H1 (cell line): ENCODE data around the gene DZIP1L.
"Not testable (repeated sequence)": the region's sequence is repeated elsewhere in the genome, so short reads cannot be mapped to it uniquely, and the experiment has no call there.

Source experiments
- PHF8 ChIP-seq: fragments of 200-600 bp; sonication (generic); conservative IDR thresholded peaks from 2 replicates; pipeline ENCODE4 v1.7.1; 2012; ENCODE audit warnings: low read depth, mild to moderate bottlenecking, inconsistent platforms, low read length, moderate library complexity
- POLR2A ChIP-seq, 2 experiments: IDR thresholded peaks; 1 replicate in 1 of 2; 2 replicates in 1 of 2; pipeline ENCODE4 v1.6.1; 2011; ENCODE audit warnings: low read depth in 2 of 2, low read length in 2 of 2, mild to moderate bottlenecking in 2 of 2; ENCODE audit errors: control extremely low read depth in 1 of 2
- POLR2AphosphoS5 ChIP-seq: IDR thresholded peaks from 2 replicates; pipeline ENCODE4 v1.6.1; 2011; ENCODE audit warnings: low read depth, low read length
- YY1 ChIP-seq: IDR thresholded peaks from 2 replicates; pipeline ENCODE4 v1.6.1; 2011; ENCODE audit warnings: low read depth, mild to moderate bottlenecking, low read length
- TF ChIP-seq, protein P1 (sequence below): IDR thresholded peaks from 2 replicates; pipeline ENCODE4 v1.6.1; 2012; ENCODE audit warnings: low read length, inconsistent platforms

DNA sequence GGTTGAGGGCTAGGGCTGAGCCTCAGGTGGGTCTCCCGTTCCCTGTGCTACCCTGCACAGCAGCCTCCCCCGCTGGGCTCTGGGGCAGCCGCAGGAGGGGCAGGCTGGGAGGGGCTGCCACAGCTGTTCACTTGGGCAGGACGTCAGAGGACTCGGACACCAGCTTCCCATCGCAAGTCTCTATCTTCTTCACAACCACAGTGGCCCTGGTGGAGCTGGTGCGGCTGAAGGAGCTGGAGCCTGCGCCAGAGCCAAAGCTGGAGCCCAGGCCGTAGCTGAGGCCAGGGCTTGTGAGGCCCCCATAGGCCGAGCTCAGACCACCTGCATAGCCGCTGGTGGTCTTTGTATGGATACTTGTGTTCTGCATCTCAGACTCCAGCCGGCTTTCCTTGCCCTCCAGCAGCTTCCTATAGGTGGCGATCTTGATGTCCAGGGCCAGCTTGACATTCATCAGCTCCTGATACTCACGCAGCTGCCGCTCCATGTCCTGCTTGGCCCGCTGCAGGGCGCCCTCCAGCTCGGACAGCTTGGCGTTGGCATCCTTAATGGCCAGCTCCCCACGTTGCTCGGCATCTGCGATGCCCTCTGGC lies 14.0 kb downstream of the DZIP1L start:
- TF ChIP-seq, protein P1, sequence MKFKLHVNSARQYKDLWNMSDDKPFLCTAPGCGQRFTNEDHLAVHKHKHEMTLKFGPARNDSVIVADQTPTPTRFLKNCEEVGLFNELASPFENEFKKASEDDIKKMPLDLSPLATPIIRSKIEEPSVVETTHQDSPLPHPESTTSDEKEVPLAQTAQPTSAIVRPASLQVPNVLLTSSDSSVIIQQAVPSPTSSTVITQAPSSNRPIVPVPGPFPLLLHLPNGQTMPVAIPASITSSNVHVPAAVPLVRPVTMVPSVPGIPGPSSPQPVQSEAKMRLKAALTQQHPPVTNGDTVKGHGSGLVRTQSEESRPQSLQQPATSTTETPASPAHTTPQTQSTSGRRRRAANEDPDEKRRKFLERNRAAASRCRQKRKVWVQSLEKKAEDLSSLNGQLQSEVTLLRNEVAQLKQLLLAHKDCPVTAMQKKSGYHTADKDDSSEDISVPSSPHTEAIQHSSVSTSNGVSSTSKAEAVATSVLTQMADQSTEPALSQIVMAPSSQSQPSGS, result not testable (repeated sequence)
- TF ChIP-seq POLR2AphosphoS5; YY1; POLR2A (IDR thresholded peaks at IDR 0.05; ENCODE audit: control extremely low read depth in 1 of 2, low read depth in 2 of 2, low read length in 2 of 2); PHF8: not testable (repeated sequence)
